Activated CD4-positive, CD25-positive, alpha-beta regulatory T cell (primary cell): ENCODE data around the gene ZMAT3.
"Not testable (repeated sequence)": the region's sequence is repeated elsewhere in the genome, so short reads cannot be mapped to it uniquely, and the experiment has no call there.

Source experiments
- DNase-seq, 4 experiments: peaks; one replicate each; lab custom pipeline; 2025; lab: John Stamatoyannopoulos, UW

The ZMAT3 gene

GRCh38 chr3:179068779-179069530, 2.7 kb downstream of the ZMAT3 start:
- DNase-seq, result peak in 2 of 4 experiments; percentile 8 to 12

- no peak for DNase-seq
These were observed 3.8 kb downstream of the ZMAT3 start for GRCh38 chr3:179067839-179068238.

GRCh38 chr3:179067291-179067690, 4.3 kb downstream of the ZMAT3 start:
- DNase-seq, result no peak

- DNase-seq, result no peak
These were observed 7.6 kb downstream of the ZMAT3 start for GRCh38 chr3:179063945-179064560.

- DNase-seq, result no peak
These were observed 15.3 kb downstream of the ZMAT3 start for GRCh38 chr3:179056326-179056725.

- not testable (repeated sequence) for DNase-seq
These were observed 17.0 kb downstream of the ZMAT3 start for GRCh38 chr3:179054565-179054964.

- no peak for DNase-seq
These were observed 24.9 kb downstream of the ZMAT3 start for GRCh38 chr3:179046497-179047353.

- DNase-seq, result no peak
These were observed 25.7 kb downstream of the ZMAT3 start for GRCh38 chr3:179045719-179046402.

GRCh38 chr3:179038899-179039251, 32.7 kb downstream of the ZMAT3 start:
- not testable (repeated sequence) for DNase-seq

GRCh38 chr3:179038216-179038898, 33.3 kb downstream of the ZMAT3 start:
- no peak for DNase-seq

- DNase-seq, result peak in 3 of 4 experiments; percentile 1 to 7 (median 6)
These were observed 34.3 kb downstream of the ZMAT3 start for GRCh38 chr3:179037351-179037750.

GRCh38 chr3:179036626-179037300, 34.8 kb downstream of the ZMAT3 start:
- DNase-seq, result no peak

GRCh38 chr3:179036226-179036625, 35.4 kb downstream of the ZMAT3 start:
- no peak for DNase-seq

- no peak for DNase-seq
These were observed 36.4 kb downstream of the ZMAT3 start for GRCh38 chr3:179035232-179035631.

GRCh38 chr3:179033304-179033657, 38.3 kb downstream of the ZMAT3 start:
- not testable (repeated sequence) for DNase-seq

- not testable (repeated sequence) for DNase-seq
These were observed 38.9 kb downstream of the ZMAT3 start for GRCh38 chr3:179032454-179033303.

- DNase-seq, result no peak
These were observed 42.5 kb downstream of the ZMAT3 start for GRCh38 chr3:179029096-179029495.

GRCh38 chr3:179028408-179028807, 43.2 kb downstream of the ZMAT3 start:
- no peak for DNase-seq

GRCh38 chr3:179027326-179027900, 44.2 kb downstream of the ZMAT3 start:
- DNase-seq, result no peak

GRCh38 chr3:179026636-179027035, 45.0 kb downstream of the ZMAT3 start:
- no peak for DNase-seq
